A673 (cell line): Measurements from ENCODE around the gene CDKN2A. TPM values are rescaled to one million over a fixed set of nuclear protein-coding genes. Genes with fewer than 3 reads are reported as not detected.

ENCODE experiments used
- BruUV-seq: library from RNA; stranded (reverse); fragments of 400-500 nt; replicated peaks from 2 replicates; lab custom pipeline; 2021; lab: Mats Ljungman, UMichigan
- CTCF ChIA-PET: fragments of 300-600 bp; sonication (Branson Sonifier 250); formaldehyde crosslinking; loops from one replicate; lab custom pipeline; 2022; ENCODE audit warnings: antibody characterized with exemption; lab: Charles Lee
- POLR2A ChIA-PET: fragments of 300-600 bp; sonication (Branson Sonifier 250); formaldehyde crosslinking; loops from one replicate; lab custom pipeline; 2022; ENCODE audit warnings: antibody characterized with exemption; ENCODE audit not compliant: low non-redundant PET; lab: Charles Lee
- DNase-seq: peaks from one replicate; pipeline ENCODE4 v3.0.0-alpha.2; 2015; ENCODE audit warnings: low spot score
- H3K27ac ChIP-seq: fragments of 200-600 bp; sonication (generic); 2 replicates; pipeline ENCODE4 v1.5.1; 2016; ENCODE audit warnings: mixed run types, low read depth, mild to moderate bottlenecking, mixed read lengths, antibody characterized with exemption, low read length; ENCODE audit not compliant: poor library complexity, severe bottlenecking
- H3K27me3 ChIP-seq: fragments of 200-600 bp; sonication (generic); replicated peaks from 2 replicates; pipeline ENCODE4 v1.6.1; 2017; ENCODE audit warnings: mixed run types, low read depth, mild to moderate bottlenecking, mixed read lengths, antibody characterized with exemption, low read length; ENCODE audit not compliant: insufficient read depth, poor library complexity
- H3K36me3 ChIP-seq: fragments of 200-600 bp; sonication (generic); 2 replicates; pipeline ENCODE4 v1.6.1; 2016; ENCODE audit warnings: mixed run types, mild to moderate bottlenecking, mixed read lengths, antibody characterized with exemption, low read length; ENCODE audit not compliant: insufficient read depth, poor library complexity, severe bottlenecking
- H3K4me1 ChIP-seq: fragments of 200-600 bp; sonication (generic); 2 replicates; pipeline ENCODE4 v1.6.1; 2017; ENCODE audit warnings: mixed run types, mild to moderate bottlenecking, mixed read lengths, antibody characterized with exemption, low read length; ENCODE audit not compliant: insufficient read depth, poor library complexity, severe bottlenecking
- H3K4me3 ChIP-seq: fragments of 200-600 bp; sonication (generic); 2 replicates; pipeline ENCODE4 v1.5.1; 2016; ENCODE audit warnings: low read depth, mixed run types, mild to moderate bottlenecking, mixed read lengths, low read length; ENCODE audit not compliant: poor library complexity, severe bottlenecking
- H3K9me3 ChIP-seq: fragments of 200-600 bp; sonication (generic); 2 replicates; pipeline ENCODE4 v1.6.1; 2016; ENCODE audit warnings: mixed run types, low read depth, mild to moderate bottlenecking, mixed read lengths, antibody characterized with exemption, low read length; ENCODE audit not compliant: poor library complexity, severe bottlenecking
- EZH2 ChIP-seq: fragments of 200-600 bp; sonication (generic); IDR thresholded peaks from 2 replicates; pipeline ENCODE4 v1.6.1; 2017; ENCODE audit warnings: borderline replicate concordance, low read depth, mild to moderate bottlenecking, mixed read lengths, antibody characterized with exemption, low read length; ENCODE audit not compliant: poor library complexity, severe bottlenecking
- intact Hi-C: fragments of 100-400 bp; cut with micrococcal nuclease; formaldehyde crosslinking; loops from one replicate; pipeline ENCODE4 v1.10.0; 2022; ENCODE audit not compliant: unreplicated experiment
- total RNA-seq: library from RNA; stranded (reverse); gene quantifications from 2 replicates; pipeline ENCODE4 v1.2.3, GENCODE V29; 2021
- TF ChIP-seq, protein P1 (sequence below): fragments of 300-800, 200-600 bp; sonication (generic); conservative IDR thresholded peaks from 2 replicates; pipeline ENCODE4 v1.5.1; 2017; ENCODE audit warnings: low read depth, mild to moderate bottlenecking, antibody characterized with exemption, low read length, moderate library complexity, mixed read lengths

The CDKN2A gene
- total RNA-seq, 1 experiment from 2014 or later, result not detected

- no peak overlapping the region for H3K27ac ChIP-seq
These were observed 35.0 kb upstream of the CDKN2A start for GRCh38 chr9:22029231-22029630.

GRCh38 chr9:22028394-22028793 is 34.2 kb upstream of the CDKN2A start:
- H3K36me3 ChIP-seq, result no peaks in the 10 kb centered on the region
- intact Hi-C loops, result no loop called here
- CTCF ChIA-PET, result no interaction called here
- POLR2A ChIA-PET, result no interaction called here
- no peaks in the 10 kb centered on the region for H3K4me1 ChIP-seq
- no peaks in the 10 kb centered on the region for H3K27me3 ChIP-seq
- no peaks in the 10 kb centered on the region for H3K9me3 ChIP-seq
- DNase-seq, result no peak
- H3K4me3 ChIP-seq, result no peak overlapping the region
- H3K27ac ChIP-seq, result no peak overlapping the region
- BruUV-seq, result no TSS peak
- TF ChIP-seq, protein P1, sequence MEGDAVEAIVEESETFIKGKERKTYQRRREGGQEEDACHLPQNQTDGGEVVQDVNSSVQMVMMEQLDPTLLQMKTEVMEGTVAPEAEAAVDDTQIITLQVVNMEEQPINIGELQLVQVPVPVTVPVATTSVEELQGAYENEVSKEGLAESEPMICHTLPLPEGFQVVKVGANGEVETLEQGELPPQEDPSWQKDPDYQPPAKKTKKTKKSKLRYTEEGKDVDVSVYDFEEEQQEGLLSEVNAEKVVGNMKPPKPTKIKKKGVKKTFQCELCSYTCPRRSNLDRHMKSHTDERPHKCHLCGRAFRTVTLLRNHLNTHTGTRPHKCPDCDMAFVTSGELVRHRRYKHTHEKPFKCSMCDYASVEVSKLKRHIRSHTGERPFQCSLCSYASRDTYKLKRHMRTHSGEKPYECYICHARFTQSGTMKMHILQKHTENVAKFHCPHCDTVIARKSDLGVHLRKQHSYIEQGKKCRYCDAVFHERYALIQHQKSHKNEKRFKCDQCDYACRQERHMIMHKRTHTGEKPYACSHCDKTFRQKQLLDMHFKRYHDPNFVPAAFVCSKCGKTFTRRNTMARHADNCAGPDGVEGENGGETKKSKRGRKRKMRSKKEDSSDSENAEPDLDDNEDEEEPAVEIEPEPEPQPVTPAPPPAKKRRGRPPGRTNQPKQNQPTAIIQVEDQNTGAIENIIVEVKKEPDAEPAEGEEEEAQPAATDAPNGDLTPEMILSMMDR, result no peak
- no peak for TF ChIP-seq EZH2

More at GRCh38 chr9:22029231-22029630, 35.0 kb upstream of the CDKN2A start:
- no peak overlapping the region for H3K4me3 ChIP-seq
- no peaks in the 10 kb centered on the region for H3K27me3 ChIP-seq
- no peaks in the 10 kb centered on the region for H3K4me1 ChIP-seq
- no peak for DNase-seq
- BruUV-seq, result no TSS peak
- no peaks in the 10 kb centered on the region for H3K9me3 ChIP-seq
- no peaks in the 10 kb centered on the region for H3K36me3 ChIP-seq
- ChIA-PET POLR2A (no interaction called here), CTCF (no interaction called here)
- intact Hi-C loops, result no loop called here
- TF ChIP-seq, protein P1, result no peak
- no peak for TF ChIP-seq EZH2

DNA sequence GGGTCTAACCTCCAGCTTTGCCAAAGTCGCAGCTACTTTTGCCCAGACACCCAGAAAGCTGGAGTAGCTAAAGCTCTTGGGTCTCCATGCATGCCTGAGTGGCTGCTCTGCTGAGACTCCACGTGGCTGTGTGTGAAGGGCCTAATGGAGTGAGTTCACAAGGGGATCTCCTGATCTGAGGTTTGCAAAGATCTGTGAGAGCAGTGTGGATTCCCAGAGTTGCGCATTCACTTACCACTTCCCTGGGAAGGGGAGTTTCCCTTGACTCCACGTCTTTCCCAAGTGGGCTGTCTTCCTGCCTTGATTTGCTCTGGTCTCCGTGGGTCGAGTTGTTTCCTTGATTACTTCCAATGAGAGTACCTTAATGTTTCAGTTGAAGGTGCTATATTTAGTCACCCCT is 32.5 kb upstream of the CDKN2A start:
- H3K4me3 ChIP-seq, result no peak overlapping the region
- ChIA-PET CTCF (no interaction called here), POLR2A (no interaction called here)
- no peak overlapping the region for H3K27ac ChIP-seq
- DNase-seq, result no peak
- H3K27me3 ChIP-seq, result no peaks in the 10 kb centered on the region
- intact Hi-C loops, result no loop called here
- H3K9me3 ChIP-seq, result no peaks in the 10 kb centered on the region
- no peaks in the 10 kb centered on the region for H3K4me1 ChIP-seq
- TF ChIP-seq EZH2, result no peak
- TF ChIP-seq, protein P1, result no peak
- BruUV-seq, result no TSS peak
- no peaks in the 10 kb centered on the region for H3K36me3 ChIP-seq
